Parathyroid adenoma (tissue), 2 donors: Measurements from ENCODE around the gene SYT14.
"Not testable (repeated sequence)": the region's sequence is repeated elsewhere in the genome, so short reads cannot be mapped to it uniquely, and the experiment has no call there.

Experiments used
- H2AFZ ChIP-seq: fragments of 300-600 bp; sonication (generic); one replicate; pipeline ENCODE4 v1.7.0; 2017; ENCODE audit warnings: antibody characterized with exemption, mild to moderate bottlenecking
- H3K27ac ChIP-seq: fragments of 300-600 bp; sonication (generic); one replicate; pipeline ENCODE4 v1.7.0; 2017
- H3K27me3 ChIP-seq: fragments of 300-600 bp; sonication (generic); one replicate; pipeline ENCODE4 v1.7.0; 2017; ENCODE audit warnings: low read length; ENCODE audit not compliant: control insufficient read depth, insufficient read depth
- H3K36me3 ChIP-seq: fragments of 300-600 bp; sonication (generic); one replicate; pipeline ENCODE4 v1.7.0; 2017; ENCODE audit warnings: low read length; ENCODE audit not compliant: control insufficient read depth, insufficient read depth
- H3K4me1 ChIP-seq: fragments of 300-600 bp; sonication (generic); one replicate; pipeline ENCODE4 v1.7.0; 2017; ENCODE audit warnings: control low read depth
- H3K4me2 ChIP-seq: fragments of 300-600 bp; sonication (generic); one replicate; pipeline ENCODE4 v1.7.0; 2017; ENCODE audit warnings: low read length
- H3K4me3 ChIP-seq: fragments of 300-600 bp; sonication (generic); one replicate; pipeline ENCODE4 v1.7.0; 2017; ENCODE audit warnings: low read depth, low read length
- H3K79me2 ChIP-seq: fragments of 300-600 bp; sonication (generic); one replicate; pipeline ENCODE4 v1.7.0; 2017; ENCODE audit warnings: control low read depth
- H3K9ac ChIP-seq: fragments of 300-600 bp; sonication (generic); one replicate; pipeline ENCODE4 v1.7.0; 2017; ENCODE audit warnings: mild to moderate bottlenecking
- H3K9me3 ChIP-seq: fragments of 300-600 bp; sonication (generic); one replicate; pipeline ENCODE4 v1.7.0; 2017; ENCODE audit warnings: low read length; ENCODE audit not compliant: control insufficient read depth
- TF ChIP-seq, protein P1 (sequence below): fragments of 300-600 bp; sonication (generic); IDR thresholded peaks from one replicate; pipeline ENCODE4 v1.7.0; 2017; ENCODE audit warnings: antibody characterized with exemption, mild to moderate bottlenecking
- donor health status: primary hyperparathyroidism.

The SYT14 gene

DNA sequence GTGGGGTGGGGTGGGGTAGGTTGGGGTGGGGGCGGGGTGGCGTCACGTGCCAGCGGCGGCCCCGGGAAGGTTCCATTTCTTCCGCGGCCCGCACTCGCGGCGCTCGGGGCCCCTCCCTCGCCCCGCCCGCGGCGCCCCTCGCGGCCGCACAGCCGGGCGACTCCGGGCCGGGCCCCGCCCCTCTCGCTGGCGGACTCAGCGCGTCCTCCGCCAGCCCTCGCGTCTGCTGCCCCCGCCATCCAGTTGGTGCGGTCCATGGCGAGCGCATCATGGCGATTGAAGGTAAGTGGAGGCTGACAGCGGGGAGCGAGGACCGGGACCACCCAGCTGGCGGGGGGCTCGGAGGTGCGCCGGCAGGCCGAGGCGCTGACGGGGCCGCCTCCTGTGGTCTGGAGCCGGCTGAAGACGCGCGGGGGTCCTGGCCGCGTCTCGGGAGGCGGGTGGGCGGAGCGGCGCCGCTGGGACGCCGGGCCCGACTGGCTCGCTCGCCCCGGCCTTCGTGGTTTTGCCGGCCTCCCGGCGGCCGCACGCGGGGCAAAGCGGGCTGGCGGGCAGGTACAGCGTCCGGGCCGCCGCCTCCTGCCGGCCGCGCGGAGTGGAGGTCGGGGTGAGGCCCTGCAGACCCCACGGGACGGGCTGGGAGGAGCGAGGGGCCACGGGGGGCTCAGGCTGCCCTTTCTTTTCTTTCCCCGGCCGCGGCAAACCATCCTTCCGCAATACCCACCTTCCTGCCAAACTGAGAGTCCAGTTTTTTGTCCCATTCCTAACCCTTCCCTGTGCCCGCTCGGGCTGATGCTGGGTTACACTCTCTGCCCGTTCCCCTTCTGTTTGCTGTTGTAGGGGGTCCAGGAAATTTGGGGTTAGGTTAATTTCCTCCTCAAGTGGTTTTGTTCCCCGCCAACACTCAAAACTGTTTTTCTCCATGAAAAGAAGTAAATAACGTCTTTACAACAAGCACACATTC, at the start of gene SYT14:
TSS of gene SYT14 (plus strand) at position 222 of the 964 bp plus-strand sequence. CDS start at position 270, 48 bp downstream.
- Histone ChIP-seq H3K4me2 (peak within 1 kb of the TSS; percentile 49), H3K36me3 (no peaks in the 10 kb centered on the region), H3K79me2 (no peaks in the 10 kb centered on the region), H3K4me3 (no peak within 1 kb of the TSS), H3K9ac (no peak within 1 kb of the TSS), H3K9me3 (no peaks in the 10 kb centered on the region), H2AFZ (peak within 1 kb of the TSS; percentile 78), H3K4me1 (no peaks in the 10 kb centered on the region), H3K27me3 (no peaks in the 10 kb centered on the region), H3K27ac (peak within 1 kb of the TSS; percentile 82)
- TF ChIP-seq, protein P1, sequence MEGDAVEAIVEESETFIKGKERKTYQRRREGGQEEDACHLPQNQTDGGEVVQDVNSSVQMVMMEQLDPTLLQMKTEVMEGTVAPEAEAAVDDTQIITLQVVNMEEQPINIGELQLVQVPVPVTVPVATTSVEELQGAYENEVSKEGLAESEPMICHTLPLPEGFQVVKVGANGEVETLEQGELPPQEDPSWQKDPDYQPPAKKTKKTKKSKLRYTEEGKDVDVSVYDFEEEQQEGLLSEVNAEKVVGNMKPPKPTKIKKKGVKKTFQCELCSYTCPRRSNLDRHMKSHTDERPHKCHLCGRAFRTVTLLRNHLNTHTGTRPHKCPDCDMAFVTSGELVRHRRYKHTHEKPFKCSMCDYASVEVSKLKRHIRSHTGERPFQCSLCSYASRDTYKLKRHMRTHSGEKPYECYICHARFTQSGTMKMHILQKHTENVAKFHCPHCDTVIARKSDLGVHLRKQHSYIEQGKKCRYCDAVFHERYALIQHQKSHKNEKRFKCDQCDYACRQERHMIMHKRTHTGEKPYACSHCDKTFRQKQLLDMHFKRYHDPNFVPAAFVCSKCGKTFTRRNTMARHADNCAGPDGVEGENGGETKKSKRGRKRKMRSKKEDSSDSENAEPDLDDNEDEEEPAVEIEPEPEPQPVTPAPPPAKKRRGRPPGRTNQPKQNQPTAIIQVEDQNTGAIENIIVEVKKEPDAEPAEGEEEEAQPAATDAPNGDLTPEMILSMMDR: no peak

DNA sequence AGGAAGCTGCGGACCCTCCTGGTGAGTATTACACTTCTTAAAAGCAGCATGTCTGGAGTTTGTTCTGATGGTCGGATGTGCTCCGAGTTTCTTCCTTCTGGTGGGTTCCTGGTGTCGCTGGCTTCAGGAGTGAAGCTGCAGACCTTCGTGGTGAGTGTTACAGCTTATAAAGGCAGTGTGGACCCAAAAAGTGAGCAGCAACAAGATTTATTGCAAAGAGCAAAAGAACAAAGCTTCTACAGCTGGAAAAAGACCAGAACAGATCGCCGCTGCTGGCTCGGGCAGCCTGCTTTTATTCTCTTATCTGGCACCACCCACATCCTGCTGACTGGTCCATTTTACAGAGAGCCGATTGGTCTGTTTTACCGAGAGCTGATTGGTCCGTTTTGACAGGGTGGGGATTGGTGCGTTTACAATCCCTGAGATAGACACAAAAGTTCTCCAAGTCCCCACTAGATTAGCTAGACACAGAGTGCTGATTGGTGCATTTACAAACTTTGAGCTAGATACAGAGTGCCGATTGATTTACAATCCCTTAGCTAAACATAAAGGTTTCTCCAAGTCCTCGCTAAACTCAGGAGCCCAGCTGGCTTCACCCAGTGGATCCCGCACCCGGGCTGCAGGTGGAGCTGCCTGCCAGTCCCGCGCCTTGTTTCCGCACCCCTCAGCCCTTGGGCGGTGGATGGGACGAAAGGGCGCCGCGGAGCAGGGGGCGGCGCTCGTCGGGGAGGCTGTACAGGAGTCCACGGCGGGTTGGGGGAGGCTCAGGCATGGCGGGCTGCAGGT, 49.5 kb upstream of the SYT14 start:
- not testable (repeated sequence) for H3K79me2 ChIP-seq, H3K4me3 ChIP-seq, H3K4me1 ChIP-seq

DNA sequence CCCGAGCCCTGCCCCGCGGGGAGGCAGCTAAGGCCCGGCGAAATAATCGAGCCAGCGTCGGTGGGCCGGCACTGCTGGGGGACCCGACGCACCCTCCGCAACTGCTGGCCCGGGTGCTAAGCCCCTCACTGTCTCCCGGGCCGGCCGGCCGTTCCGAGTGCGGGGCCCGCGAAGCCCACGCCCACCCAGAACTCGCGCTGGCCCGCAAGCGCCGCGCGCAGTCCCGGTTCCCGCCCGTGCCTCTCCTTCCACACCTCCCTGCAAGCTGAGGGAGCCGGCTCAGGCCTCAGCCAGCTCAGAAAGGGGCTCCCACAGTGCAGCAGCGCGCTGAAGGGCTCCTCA, 49.0 kb upstream of the SYT14 start:
- H3K9ac ChIP-seq: no peak overlapping the region
- no peak overlapping the region for H3K27ac ChIP-seq
- H3K9me3 ChIP-seq: no peaks in the 10 kb centered on the region
- H3K4me3 ChIP-seq: no peak overlapping the region
- no peak overlapping the region for H2AFZ ChIP-seq
- TF ChIP-seq, protein P1: no peak
- no peaks in the 10 kb centered on the region for H3K4me1 ChIP-seq
- H3K79me2 ChIP-seq: no peaks in the 10 kb centered on the region
- H3K4me2 ChIP-seq: no peak overlapping the region
- no peaks in the 10 kb centered on the region for H3K36me3 ChIP-seq
- peaks cover 3% of the 10 kb centered on the region for H3K27me3 ChIP-seq

More for the DNA sequence above, 49.5 kb upstream of the SYT14 start:
- not testable (repeated sequence) for H3K9me3 ChIP-seq, H3K27me3 ChIP-seq, H3K36me3 ChIP-seq, H3K27ac ChIP-seq, H2AFZ ChIP-seq, H3K9ac ChIP-seq, H3K4me2 ChIP-seq

DNA sequence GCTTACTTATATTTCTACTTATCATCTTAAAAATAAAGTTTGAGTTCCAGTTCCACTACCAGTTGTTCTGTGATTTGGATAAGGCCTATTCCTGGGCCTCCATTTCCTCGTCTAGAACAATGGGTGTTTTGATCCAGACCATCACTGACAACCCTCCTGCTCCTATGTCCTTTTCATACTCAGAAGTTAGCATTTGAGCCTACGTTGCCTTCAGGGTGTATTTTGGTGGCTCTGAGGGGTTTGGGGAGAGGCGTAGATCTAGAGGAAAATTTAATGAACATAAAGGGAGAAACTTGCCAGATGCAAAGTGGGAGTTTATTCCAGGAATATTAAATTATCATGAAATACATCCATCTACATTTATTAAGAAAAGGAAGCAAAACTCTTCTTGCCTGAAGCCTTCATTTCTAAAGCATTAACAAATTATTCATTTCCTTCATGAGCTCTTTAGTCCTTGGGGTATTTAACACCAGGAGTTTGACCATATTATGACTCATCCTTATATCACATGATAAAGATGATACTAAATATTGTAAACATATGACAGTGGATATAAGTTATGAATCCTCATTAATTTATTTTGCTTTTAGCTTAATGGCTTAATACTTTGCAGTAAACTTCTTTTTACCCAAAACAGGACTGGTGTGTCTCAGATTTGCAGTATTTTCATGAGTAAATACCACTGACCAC, 47.2 kb upstream of the SYT14 start:
- no peaks in the 10 kb centered on the region for H3K9me3 ChIP-seq
- H3K36me3 ChIP-seq: no peaks in the 10 kb centered on the region
- peaks cover 3% of the 10 kb centered on the region for H3K27me3 ChIP-seq
- no peak overlapping the region for H3K4me2 ChIP-seq
- no peak overlapping the region for H2AFZ ChIP-seq
- TF ChIP-seq, protein P1: no peak
- H3K27ac ChIP-seq: no peak overlapping the region
- H3K4me1 ChIP-seq: no peaks in the 10 kb centered on the region
- no peak overlapping the region for H3K4me3 ChIP-seq
- H3K79me2 ChIP-seq: no peaks in the 10 kb centered on the region
- no peak overlapping the region for H3K9ac ChIP-seq

DNA sequence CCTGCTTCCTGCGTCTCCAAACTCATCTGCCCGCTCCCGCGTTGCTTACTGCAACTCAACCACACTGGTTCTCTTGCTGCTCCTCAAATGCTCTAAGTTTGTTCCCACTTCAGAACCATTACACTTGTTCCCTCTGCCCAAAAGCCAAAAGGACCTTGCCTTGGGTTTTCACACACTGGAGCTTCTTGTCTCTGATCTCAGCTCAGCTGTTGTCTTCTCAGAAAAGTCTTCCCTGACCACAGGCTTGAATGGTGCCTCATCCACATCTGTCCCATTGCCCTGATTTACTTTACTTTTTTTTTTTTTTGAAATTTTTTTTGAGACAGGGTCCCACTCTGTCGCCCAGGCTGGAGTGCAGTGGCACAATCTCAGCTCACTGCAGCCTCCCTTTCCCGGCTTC, 44.3 kb upstream of the SYT14 start:
- Histone ChIP-seq H3K36me3 (no peaks in the 10 kb centered on the region), H3K27ac (no peak overlapping the region), H3K4me1 (no peaks in the 10 kb centered on the region), H3K27me3 (peaks cover 3% of the 10 kb centered on the region), H3K4me3 (no peak overlapping the region), H3K9ac (no peak overlapping the region), H2AFZ (no peak overlapping the region), H3K79me2 (no peaks in the 10 kb centered on the region), H3K4me2 (no peak overlapping the region), H3K9me3 (no peaks in the 10 kb centered on the region)
- TF ChIP-seq, protein P1: no peak
